Upper lobe of left lung (tissue), 6 donors: ENCODE data around the gene CLIP2. TPM values are rescaled to one million over a fixed set of nuclear protein-coding genes. Genes with fewer than 3 reads are reported as not detected.

ENCODE experiments used
- ATAC-seq, 2 donors: fragments of 200-7000 bp; cut with Tn5 transposase; one replicate each; pipeline ENCODE4 v1.9.1; 2022; ENCODE audit warnings: mild to moderate bottlenecking in 2 of 2, moderate library complexity in 2 of 2; ENCODE audit not compliant: low FRiP score in 2 of 2
- DNase-seq, 2 donors: peaks; one replicate each; pipeline ENCODE4 v3.0.0-alpha.2; 2019 to 2020
- H3K27ac ChIP-seq, 4 donors: fragments of 200-600 bp; sonication (generic); one replicate each; pipeline ENCODE4 v1.5.1; 2016 to 2019
- H3K27me3 ChIP-seq, 4 donors: fragments of 200-600 bp; sonication (generic); one replicate each; pipeline ENCODE4 v1.5.1; 2017 to 2019
- H3K36me3 ChIP-seq, 4 donors: fragments of 200-600 bp; sonication (generic); one replicate each; pipeline ENCODE4 v1.5.1; 2016 to 2019
- H3K4me1 ChIP-seq, 4 donors: fragments of 200-600 bp; sonication (generic); one replicate each; pipeline ENCODE4 v1.5.1; 2018 to 2019
- H3K4me3 ChIP-seq, 4 donors: fragments of 200-600 bp; sonication (generic); one replicate each; pipeline ENCODE4 v1.5.1; 2017 to 2019; ENCODE audit warnings: mild to moderate bottlenecking in 2 of 4, moderate library complexity in 1 of 4
- H3K9me3 ChIP-seq, 4 donors: fragments of 200-600 bp; sonication (generic); one replicate each; pipeline ENCODE4 v1.5.1; 2018 to 2019
- EP300 ChIP-seq, 4 donors: sonication (generic); formaldehyde crosslinking; IDR thresholded peaks; one replicate each; pipeline ENCODE4 v1.5.1; 2017; ENCODE audit warnings: antibody characterized with exemption in 4 of 4, control low read depth in 2 of 4
- POLR2A ChIP-seq, 4 donors: fragments of 450-650 bp; IDR thresholded peaks; one replicate each; pipeline ENCODE4 v1.5.1; 2016 to 2017; ENCODE audit warnings: antibody characterized with exemption in 4 of 4, mild to moderate bottlenecking in 2 of 4
- POLR2AphosphoS5 ChIP-seq, 2 donors: sonication (generic); formaldehyde crosslinking; IDR thresholded peaks; one replicate each; pipeline ENCODE4 v1.5.1; 2017; ENCODE audit warnings: antibody characterized with exemption in 2 of 2
- WGBS, 2 donors: methylation state at CpG; one replicate each; pipeline ENCODE4 v1.1.5; 2017 to 2018; 5-methylcytosine and 5-hydroxymethylcytosine counted together
- total RNA-seq, 6 donors: library from RNA; depleted of rRNA in 4 of 6; stranded (reverse); fragments of >200 nt in 4 of 6; gene quantifications; one replicate each; pipeline versions ENCODE4 v1.1.0 to v1.2.1, GENCODE V29; 2016 to 2021
- TF ChIP-seq, protein P1 (sequence below), 6 experiments: fragments of 450-650 bp in 4 of 6; fragments of 200-600 bp in 2 of 6; sonication (generic) in 2 of 6; IDR thresholded peaks; one replicate each; pipeline ENCODE4 v1.5.1; 2016 to 2019; ENCODE audit warnings: antibody characterized with exemption in 6 of 6
- donor health status: DM: no; HTN: no; CAD: no; lungs with moderate emphysema.
- donor health status: DM: no; HTN: yes; CAD: no; lungs with severe emphysema.

Gene CLIP2
- total RNA-seq, 6 donors from 2014 or later = 12.1 to 55.5 (median 24.8) TPM

DNA sequence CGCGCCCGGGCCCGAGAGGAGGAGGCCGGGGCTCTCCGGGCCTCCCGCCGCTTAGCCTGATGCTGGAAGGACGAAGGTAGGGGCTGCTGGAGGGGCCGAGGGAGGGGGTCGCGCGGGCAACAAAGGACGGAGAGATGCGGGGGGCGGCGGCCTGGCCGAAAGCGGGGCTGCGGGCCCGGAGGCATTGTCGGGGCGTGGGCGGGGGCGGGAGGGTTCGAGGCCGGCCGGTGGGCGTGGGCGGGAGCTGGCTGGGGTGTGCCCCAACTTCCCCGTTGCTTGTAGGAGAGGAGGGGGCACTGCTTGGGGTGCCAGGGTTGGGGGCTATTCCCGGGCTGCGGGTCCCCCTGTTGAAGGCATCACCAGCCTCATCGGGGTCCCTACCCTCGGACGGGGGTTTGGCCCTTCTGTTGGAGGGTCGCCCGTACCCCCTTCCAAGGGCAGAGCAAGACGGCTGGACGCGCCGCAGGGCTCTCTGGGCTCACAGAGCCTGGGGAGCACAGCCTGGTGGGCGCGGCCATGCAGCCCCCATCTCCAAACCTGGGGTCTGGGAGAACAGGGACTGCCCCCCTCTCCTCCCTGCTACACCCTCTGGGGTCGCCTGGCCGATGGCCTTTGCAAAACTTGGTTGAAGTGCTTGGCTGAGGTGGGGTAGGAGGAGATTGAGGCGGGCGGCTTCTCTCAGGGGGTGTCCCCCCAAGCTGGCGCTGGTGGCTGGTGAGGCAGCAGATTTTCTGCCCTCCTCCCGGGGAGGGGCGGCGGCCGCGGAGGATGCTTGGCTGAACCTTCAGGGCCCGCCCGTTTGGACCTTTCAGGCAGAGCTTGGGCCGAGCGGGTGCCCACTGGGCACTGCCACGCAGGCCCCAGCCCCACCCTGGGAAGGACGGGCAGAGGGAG is 699 bp downstream of the CLIP2 start:
- H3K4me3 ChIP-seq = peak overlapping the region; percentile 72 to 97 (median 90)
- DNase-seq = peak in 1 of 2 donors; percentile 89
- peaks cover 17 to 42% (median 27%) of the 10 kb centered on the region in 4 donors for H3K4me1 ChIP-seq
- 0 to 4% methylated on average over 3 to 16 of the region's 60 CpGs for WGBS, 2 donors
- ATAC-seq = peak in 1 of 2 donors; percentile 31
- H3K36me3 ChIP-seq = no peaks in the 10 kb centered on the region
- TF ChIP-seq POLR2A (IDR thresholded peaks at IDR 0.05) (no peak), POLR2AphosphoS5 (IDR thresholded peaks at IDR 0.05) (no peak), EP300 (IDR thresholded peaks at IDR 0.05) (no peak)
- TF ChIP-seq, protein P1, sequence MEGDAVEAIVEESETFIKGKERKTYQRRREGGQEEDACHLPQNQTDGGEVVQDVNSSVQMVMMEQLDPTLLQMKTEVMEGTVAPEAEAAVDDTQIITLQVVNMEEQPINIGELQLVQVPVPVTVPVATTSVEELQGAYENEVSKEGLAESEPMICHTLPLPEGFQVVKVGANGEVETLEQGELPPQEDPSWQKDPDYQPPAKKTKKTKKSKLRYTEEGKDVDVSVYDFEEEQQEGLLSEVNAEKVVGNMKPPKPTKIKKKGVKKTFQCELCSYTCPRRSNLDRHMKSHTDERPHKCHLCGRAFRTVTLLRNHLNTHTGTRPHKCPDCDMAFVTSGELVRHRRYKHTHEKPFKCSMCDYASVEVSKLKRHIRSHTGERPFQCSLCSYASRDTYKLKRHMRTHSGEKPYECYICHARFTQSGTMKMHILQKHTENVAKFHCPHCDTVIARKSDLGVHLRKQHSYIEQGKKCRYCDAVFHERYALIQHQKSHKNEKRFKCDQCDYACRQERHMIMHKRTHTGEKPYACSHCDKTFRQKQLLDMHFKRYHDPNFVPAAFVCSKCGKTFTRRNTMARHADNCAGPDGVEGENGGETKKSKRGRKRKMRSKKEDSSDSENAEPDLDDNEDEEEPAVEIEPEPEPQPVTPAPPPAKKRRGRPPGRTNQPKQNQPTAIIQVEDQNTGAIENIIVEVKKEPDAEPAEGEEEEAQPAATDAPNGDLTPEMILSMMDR (IDR thresholded peaks at IDR 0.05) = no peak
- H3K9me3 ChIP-seq = no peaks in the 10 kb centered on the region
- H3K27ac ChIP-seq = peak overlapping the region; percentile 75 to 92 (median 78)
- H3K27me3 ChIP-seq = peaks cover 0 to 3% (median 0%) of the 10 kb centered on the region in 4 donors

DNA sequence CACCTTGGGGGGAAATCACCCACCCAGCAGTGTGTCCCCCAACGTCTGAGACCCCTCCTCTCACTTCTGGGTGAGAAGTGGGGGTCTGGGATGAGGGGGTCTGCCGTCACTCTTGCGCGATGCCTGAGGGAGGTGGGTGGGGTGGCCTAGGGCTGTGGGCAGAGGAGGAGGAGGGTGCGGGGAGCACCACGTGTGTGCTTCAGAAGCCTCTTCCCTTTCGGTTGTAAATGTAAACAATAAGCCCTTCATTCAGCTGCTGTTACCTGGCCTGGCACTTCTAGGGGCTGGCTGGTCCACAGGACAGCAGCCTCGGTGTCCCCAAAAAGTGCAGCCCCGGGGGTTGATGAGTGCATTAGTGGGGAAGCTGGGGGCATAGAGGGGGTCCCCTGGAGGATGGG is 1.3 kb downstream of the CLIP2 start:
- peaks cover 0 to 3% (median 0%) of the 10 kb centered on the region in 4 donors for H3K27me3 ChIP-seq
- H3K4me3 ChIP-seq = peak overlapping the region; percentile 72 to 97 (median 90)
- TF ChIP-seq EP300 (IDR thresholded peaks at IDR 0.05) (no peak), POLR2AphosphoS5 (IDR thresholded peaks at IDR 0.05) (no peak), POLR2A (IDR thresholded peaks at IDR 0.05) (no peak)
- TF ChIP-seq, protein P1 (IDR thresholded peaks at IDR 0.05) = no peak
- no peaks in the 10 kb centered on the region for H3K9me3 ChIP-seq
- no peaks in the 10 kb centered on the region for H3K36me3 ChIP-seq
- peak overlapping the region in 3 of 4 donors; percentile 75 to 92 (median 82) for H3K27ac ChIP-seq
- no peak for ATAC-seq
- no peak for DNase-seq
- H3K4me1 ChIP-seq = peaks cover 17 to 45% (median 33%) of the 10 kb centered on the region in 4 donors
- 8 to 14% methylated on average over 8 to 9 of the region's 9 CpGs for WGBS, 2 donors

DNA sequence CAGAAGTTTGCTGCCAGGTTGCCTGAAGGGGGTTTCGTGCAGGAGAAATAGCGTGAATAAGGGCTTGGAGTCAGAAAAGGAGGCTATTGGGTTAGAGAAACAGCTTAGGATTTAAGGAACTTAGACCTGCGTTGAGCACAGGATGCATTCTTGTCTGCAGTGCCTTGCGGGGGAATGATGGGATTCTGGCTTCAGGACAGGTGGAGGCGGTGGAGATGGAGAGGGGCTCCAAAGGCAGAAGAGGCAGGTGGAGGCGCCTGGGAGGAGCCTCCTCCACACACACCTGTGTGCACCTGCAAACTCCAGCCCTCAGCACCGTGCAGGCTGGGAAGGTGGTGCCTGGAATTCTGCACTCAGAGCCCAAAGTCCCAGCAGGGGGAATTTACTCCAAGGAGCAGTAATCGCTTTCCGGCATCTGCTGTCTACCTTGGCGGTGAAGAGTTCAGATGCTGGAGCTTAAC is 1.8 kb downstream of the CLIP2 start:
- Histone ChIP-seq H3K9me3 (no peaks in the 10 kb centered on the region), H3K27me3 (peaks cover 0 to 3% (median 0%) of the 10 kb centered on the region in 4 donors), H3K4me3 (peak overlapping the region in 3 of 4 donors; percentile 89 to 97 (median 90)), H3K4me1 (peaks cover 17 to 45% (median 33%) of the 10 kb centered on the region in 4 donors), H3K27ac (peak overlapping the region in 1 of 4 donors; percentile 82), H3K36me3 (no peaks in the 10 kb centered on the region)
- WGBS, 2 donors = 59 to 67% methylated on average over 6 to 10 of the region's 10 CpGs
- no peak for ATAC-seq
- DNase-seq = no peak
- TF ChIP-seq POLR2AphosphoS5 (IDR thresholded peaks at IDR 0.05) = no peak
- TF ChIP-seq POLR2A (IDR thresholded peaks at IDR 0.05) = no peak
- no peak for TF ChIP-seq EP300 (IDR thresholded peaks at IDR 0.05)
- TF ChIP-seq, protein P1 (IDR thresholded peaks at IDR 0.05) = no peak

DNA sequence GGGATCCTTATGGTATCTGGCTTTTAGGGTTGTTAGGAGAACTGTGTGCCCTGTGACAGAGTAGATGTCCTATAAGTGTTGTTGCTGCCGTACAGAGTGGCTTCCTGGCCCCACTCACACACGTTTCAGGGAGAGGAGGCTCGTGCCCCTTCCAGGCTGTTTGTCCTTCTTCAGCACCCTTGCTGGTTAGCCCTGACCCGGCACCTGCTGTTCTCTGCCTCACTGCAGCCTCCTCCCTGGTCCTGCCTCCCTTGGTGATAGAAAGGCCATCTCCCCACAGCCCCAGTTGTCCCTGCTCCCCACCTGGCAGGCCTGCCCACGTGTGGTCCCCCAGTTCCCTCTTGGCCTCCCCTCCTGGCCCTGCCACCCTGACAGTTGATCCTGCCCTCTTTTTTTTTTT is 2.3 kb downstream of the CLIP2 start:
- peaks cover 17 to 45% (median 33%) of the 10 kb centered on the region in 4 donors for H3K4me1 ChIP-seq
- H3K36me3 ChIP-seq = no peaks in the 10 kb centered on the region
- TF ChIP-seq POLR2AphosphoS5 (IDR thresholded peaks at IDR 0.05) (no peak), EP300 (IDR thresholded peaks at IDR 0.05) (no peak), POLR2A (IDR thresholded peaks at IDR 0.05) (no peak)
- TF ChIP-seq, protein P1 (IDR thresholded peaks at IDR 0.05) = no peak
- no peak overlapping the region for H3K4me3 ChIP-seq
- H3K9me3 ChIP-seq = no peaks in the 10 kb centered on the region
- H3K27me3 ChIP-seq = peaks cover 0 to 3% (median 0%) of the 10 kb centered on the region in 4 donors
- no peak for ATAC-seq
- DNase-seq = no peak
- 80 to 83% methylated on average over 4 to 5 of the region's 5 CpGs for WGBS, 2 donors
- no peak overlapping the region for H3K27ac ChIP-seq
